Esophagus squamous epithelium (tissue), 5 donors: ENCODE results near the gene BEX4. TPM values are rescaled to one million over a fixed set of nuclear protein-coding genes. Genes with fewer than 3 reads are reported as not detected.
"Not testable (repeated sequence)": the region's sequence is repeated elsewhere in the genome, so short reads cannot be mapped to it uniquely, and the experiment has no call there.

Experiments used
- DNase-seq: peaks from one replicate; lab custom pipeline; 2025; lab: John Stamatoyannopoulos, UW
- H3K27ac ChIP-seq, 4 donors: fragments of 200-600 bp; sonication (generic); one replicate each; pipeline ENCODE4 v1.5.1; 2016 to 2019; ENCODE audit warnings: mild to moderate bottlenecking in 1 of 4
- H3K27me3 ChIP-seq, 4 donors: fragments of 200-600 bp; sonication (generic); 1 replicate in 3 of 4; 2 replicates in 1 of 4; pipeline versions ENCODE4 v1.5.1 to v1.6.0; 2017 to 2021; ENCODE audit warnings: antibody characterized with exemption in 1 of 4
- H3K36me3 ChIP-seq, 3 donors: fragments of 200-600 bp; sonication (generic); one replicate each; pipeline ENCODE4 v1.5.1; 2016 to 2019
- H3K4me1 ChIP-seq, 3 donors: fragments of 200-600 bp; sonication (generic); one replicate each; pipeline ENCODE4 v1.5.1; 2017 to 2019
- H3K4me3 ChIP-seq, 4 donors: fragments of 200-600 bp; sonication (generic); 1 replicate in 3 of 4; 2 replicates in 1 of 4; pipeline ENCODE4 v1.5.1; 2016 to 2019; ENCODE audit warnings: mild to moderate bottlenecking in 2 of 4, moderate library complexity in 1 of 4
- H3K9me3 ChIP-seq, 3 donors: fragments of 200-600 bp; sonication (generic); one replicate each; pipeline ENCODE4 v1.5.1; 2016 to 2019
- CTCF ChIP-seq, 6 experiments: fragments of 450-650 bp in 4 of 6; fragments of 200-600 bp in 2 of 6; sonication (generic) in 2 of 6; IDR thresholded peaks; one replicate each; pipeline ENCODE4 v1.5.1; 2016 to 2019; ENCODE audit warnings: antibody characterized with exemption in 6 of 6, mild to moderate bottlenecking in 4 of 6, moderate library complexity in 4 of 6
- POLR2A ChIP-seq, 4 donors: fragments of 450-650 bp; IDR thresholded peaks; one replicate each; pipeline ENCODE4 v1.6.1; 2017; ENCODE audit warnings: antibody characterized with exemption in 4 of 4, mild to moderate bottlenecking in 4 of 4, moderate library complexity in 3 of 4
- WGBS, 2 donors: methylation state at CpG; one replicate each; pipeline ENCODE4 v1.1.5; 2018; 5-methylcytosine and 5-hydroxymethylcytosine counted together
- intact Hi-C: fragments of 100-400 bp; cut with DNase I; formaldehyde crosslinking; loops from one replicate; pipeline ENCODE4 v1.15.0; 2022
- total RNA-seq, 4 donors: library from RNA; depleted of rRNA; stranded (reverse); fragments of >200 nt; gene quantifications; one replicate each; pipeline ENCODE4 v1.1.0, GENCODE V29; 2016
- donor health status: DM: yes; HTN: yes; CAD: no.

The BEX4 gene
- total RNA-seq: 10 to 100 TPM in 3 of 4 donors, 1 to 10 TPM in 1; 7.6 to 34.2 (median 26.6) TPM

GRCh38 chrX:103214870-103215424 lies at the start of gene BEX4:
BEX4 (plus strand) TSS chrX:103215108; CDS start chrX:103216154, 1,046 bp downstream.
- intact Hi-C loops: no loop called here
- TF ChIP-seq POLR2A (IDR thresholded peaks at IDR 0.05): peak in 3 of 4 donors; percentile 77 to 87 (median 83)
- TF ChIP-seq CTCF (IDR thresholded peaks at IDR 0.05): no peak
- Histone ChIP-seq H3K9me3 (no peaks in the 10 kb centered on the region), H3K4me3 (peak within 1 kb of the TSS; percentile 67 to 81 (median 75)), H3K27ac (peak within 1 kb of the TSS; percentile 84 to 90 (median 89)), H3K4me1 (peaks cover 0 to 8% (median 0%) of the 10 kb centered on the region in 3 donors), H3K36me3 (no peaks in the 10 kb centered on the region), H3K27me3 (no peaks in the 10 kb centered on the region)
- WGBS, 2 donors: 26% methylated on average over 9 of the region's 45 CpGs; no CpG with 5 or more reads in 1 of the 2 donors
- peak; percentile 30 for DNase-seq

GRCh38 chrX:103170216-103170615 lies 44.7 kb upstream of the BEX4 start:
- H3K27me3 ChIP-seq: no peaks in the 10 kb centered on the region
- no peak overlapping the region for H3K27ac ChIP-seq
- TF ChIP-seq POLR2A (IDR thresholded peaks at IDR 0.05) (no peak), CTCF (IDR thresholded peaks at IDR 0.05) (no peak)
- H3K4me3 ChIP-seq: no peak overlapping the region
- no peaks in the 10 kb centered on the region for H3K36me3 ChIP-seq
- WGBS, 2 donors: 52 to 69% methylated on average over 2 to 3 of the region's 3 CpGs
- DNase-seq: no peak
- intact Hi-C loops: no loop called here
- H3K9me3 ChIP-seq: no peaks in the 10 kb centered on the region
- no peaks in the 10 kb centered on the region for H3K4me1 ChIP-seq

GRCh38 chrX:103171353-103171752 lies 43.6 kb upstream of the BEX4 start:
- H3K9me3 ChIP-seq: no peaks in the 10 kb centered on the region
- H3K36me3 ChIP-seq: no peaks in the 10 kb centered on the region
- no peak for DNase-seq
- no peak overlapping the region for H3K4me3 ChIP-seq
- H3K27ac ChIP-seq: no peak overlapping the region
- H3K4me1 ChIP-seq: no peaks in the 10 kb centered on the region
- WGBS, 2 donors: 49 to 52% methylated on average over 2 of the region's 2 CpGs
- intact Hi-C loops: no loop called here
- TF ChIP-seq CTCF (IDR thresholded peaks at IDR 0.05) (no peak), POLR2A (IDR thresholded peaks at IDR 0.05) (no peak)
- no peaks in the 10 kb centered on the region for H3K27me3 ChIP-seq

GRCh38 chrX:103175256-103175655 lies 39.7 kb upstream of the BEX4 start:
- H3K36me3 ChIP-seq, DNase-seq, H3K4me1 ChIP-seq, intact Hi-C loops, H3K9me3 ChIP-seq, H3K27me3 ChIP-seq, H3K27ac ChIP-seq, H3K4me3 ChIP-seq: not testable (repeated sequence)
- WGBS, 2 donors: 89 to 93% methylated on average over 2 of the region's 2 CpGs

GRCh38 chrX:103175944-103176753 lies 38.8 kb upstream of the BEX4 start:
- Histone ChIP-seq H3K27me3 (peaks cover 0 to 5% (median 0%) of the 10 kb centered on the region in 4 donors), H3K4me3 (no peak overlapping the region), H3K4me1 (no peaks in the 10 kb centered on the region), H3K36me3 (no peaks in the 10 kb centered on the region), H3K27ac (no peak overlapping the region), H3K9me3 (no peaks in the 10 kb centered on the region)
- 23 to 25% methylated on average over 10 to 11 of the region's 11 CpGs for WGBS, 2 donors
- intact Hi-C loops: no loop called here
- TF ChIP-seq POLR2A (IDR thresholded peaks at IDR 0.05): no peak
- TF ChIP-seq CTCF (IDR thresholded peaks at IDR 0.05): peak in 5 of 6 experiments; percentile 39 to 64 (median 57)
- no peak for DNase-seq
